ENCODE results near the gene LSP1. TPM values are rescaled to one million over a fixed set of nuclear protein-coding genes. Genes with fewer than 3 reads are reported as not detected.

Gene LSP1
- polyA plus RNA-seq, 1 donor from 2014 or later: not detected

- no peak overlapping the region for H3K9ac ChIP-seq (ENCODE audit: low read length)
- no peaks in the 10 kb centered on the region for H3K27me3 ChIP-seq (ENCODE audit: insufficient read depth, low read depth, low read length)
- no peaks in the 10 kb centered on the region for H3K9me2 ChIP-seq (ENCODE audit: insufficient read depth, low read length)
- TF ChIP-seq TAF1 (IDR thresholded peaks at IDR 0.05; ENCODE audit: low read depth): no peak
- no peak for TF ChIP-seq RAD21 (conservative IDR thresholded peaks at IDR 0.05)
- H3K36me3 ChIP-seq (ENCODE audit: insufficient read depth, low read length): no peaks in the 10 kb centered on the region
- H3K79me2 ChIP-seq (replicated peaks; ENCODE audit: insufficient read depth, low read length): no peaks in the 10 kb centered on the region
- H3K4me2 ChIP-seq (ENCODE audit: low read length): no peak overlapping the region
- no peaks in the 10 kb centered on the region for H3F3A ChIP-seq (ENCODE audit: insufficient read depth, low read length, poor library complexity, severe bottlenecking)
- no peaks in the 10 kb centered on the region for H4K20me1 ChIP-seq (ENCODE audit: insufficient read depth)
- H3K27ac ChIP-seq (ENCODE audit: low read length): no peak overlapping the region
- H3K9me3 ChIP-seq (ENCODE audit: low read length): no peaks in the 10 kb centered on the region
- H2AFZ ChIP-seq (ENCODE audit: low read depth, low read length): no peak overlapping the region
- no peak overlapping the region for H3K4me3 ChIP-seq (ENCODE audit: low read length)
These were observed 23.6 kb downstream of the LSP1 start for GRCh38 chr11:1876361-1877063.

- Histone ChIP-seq H3K4me3 (ENCODE audit: low read length) (no peak overlapping the region), H3K9me2 (ENCODE audit: insufficient read depth, low read length) (no peaks in the 10 kb centered on the region), H3K4me2 (ENCODE audit: low read length) (no peak overlapping the region), H3K79me2 (replicated peaks; ENCODE audit: insufficient read depth, low read length) (no peaks in the 10 kb centered on the region), H4K20me1 (ENCODE audit: insufficient read depth) (no peaks in the 10 kb centered on the region), H2AFZ (ENCODE audit: low read depth, low read length) (no peak overlapping the region), H3K27ac (ENCODE audit: low read length) (no peak overlapping the region), H3K9me3 (ENCODE audit: low read length) (no peaks in the 10 kb centered on the region), H3K9ac (ENCODE audit: low read length) (no peak overlapping the region), H3F3A (ENCODE audit: insufficient read depth, low read length, poor library complexity, severe bottlenecking) (no peaks in the 10 kb centered on the region), H3K36me3 (ENCODE audit: insufficient read depth, low read length) (no peaks in the 10 kb centered on the region), H3K27me3 (ENCODE audit: insufficient read depth, low read depth, low read length) (no peaks in the 10 kb centered on the region)
- TF ChIP-seq EP300 (conservative IDR thresholded peaks at IDR 0.05; ENCODE audit: poor library complexity, severe bottlenecking): no peak
- TF ChIP-seq EZH2 (IDR thresholded peaks at IDR 0.05; ENCODE audit: borderline replicate concordance, insufficient read depth, low read length, poor library complexity, severe bottlenecking): no peak
- no peak for TF ChIP-seq REST (IDR thresholded peaks at IDR 0.05; ENCODE audit: borderline replicate concordance)
- no peak for TF ChIP-seq RAD21 (conservative IDR thresholded peaks at IDR 0.05)
- no peak for TF ChIP-seq MXI1 (conservative IDR thresholded peaks at IDR 0.05; ENCODE audit: poor library complexity, severe bottlenecking)
- no peak for TF ChIP-seq SMC3 (conservative IDR thresholded peaks at IDR 0.05; ENCODE audit: poor library complexity)
- no peak for TF ChIP-seq TAF1 (IDR thresholded peaks at IDR 0.05; ENCODE audit: low read depth)
- TF ChIP-seq POLR2AphosphoS5 (IDR thresholded peaks at IDR 0.05): no peak
- TF ChIP-seq CTCF (IDR thresholded peaks at IDR 0.05; ENCODE audit: poor library complexity, severe bottlenecking): no peak
These were observed 24.6 kb downstream of the LSP1 start for GRCh38 chr11:1877211-1878136.

Measured in neural cell (in vitro differentiated cells).